ENCODE results near the gene PDIA5.

The PDIA5 gene

DNA sequence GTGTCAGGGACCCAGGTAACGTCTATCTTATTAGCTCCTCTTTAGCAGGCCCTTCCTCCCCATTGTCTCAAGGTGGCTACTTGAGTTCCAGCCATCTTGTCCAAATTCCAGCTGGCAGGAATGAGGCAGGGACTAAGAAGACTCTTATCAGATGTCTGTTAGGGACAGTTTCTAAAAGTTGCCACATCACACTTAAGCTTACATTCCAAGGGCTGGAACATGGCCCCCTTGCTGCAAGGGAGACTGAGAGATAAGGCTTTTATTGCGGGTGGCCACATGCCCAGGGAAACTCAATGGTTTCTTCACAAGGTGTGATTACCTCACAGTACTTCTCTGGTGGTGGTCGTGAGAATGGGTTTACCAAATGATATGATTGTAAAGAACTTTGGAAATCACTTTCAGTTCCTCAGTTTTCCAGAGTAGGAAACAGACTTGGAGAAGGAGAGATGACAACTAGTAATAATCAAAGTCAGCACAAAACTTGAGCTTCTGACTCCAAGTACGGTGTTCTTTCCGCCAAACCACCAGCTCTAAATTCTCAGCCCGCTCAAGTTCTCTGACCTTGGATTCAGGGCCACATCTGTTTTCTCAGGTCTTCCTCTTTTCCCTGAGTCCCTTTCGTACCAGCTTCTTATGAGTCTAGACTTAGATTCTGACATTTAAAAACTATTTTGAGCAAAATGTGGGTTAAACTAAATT lies 14.2 kb downstream of the PDIA5 start:
- no peak for TF ChIP-seq POLR2AphosphoS5 (IDR thresholded peaks at IDR 0.05; ENCODE audit: low read depth, low read length)
- no peak for TF ChIP-seq FOXP2 (optimal IDR thresholded peaks at IDR 0.05; ENCODE audit: borderline replicate concordance, extremely low read depth, extremely low read length, insufficient read depth)
- no peak for TF ChIP-seq TAF1 (IDR thresholded peaks at IDR 0.05; ENCODE audit: borderline replicate concordance, insufficient read depth, low read length)
- TF ChIP-seq, protein P1, sequence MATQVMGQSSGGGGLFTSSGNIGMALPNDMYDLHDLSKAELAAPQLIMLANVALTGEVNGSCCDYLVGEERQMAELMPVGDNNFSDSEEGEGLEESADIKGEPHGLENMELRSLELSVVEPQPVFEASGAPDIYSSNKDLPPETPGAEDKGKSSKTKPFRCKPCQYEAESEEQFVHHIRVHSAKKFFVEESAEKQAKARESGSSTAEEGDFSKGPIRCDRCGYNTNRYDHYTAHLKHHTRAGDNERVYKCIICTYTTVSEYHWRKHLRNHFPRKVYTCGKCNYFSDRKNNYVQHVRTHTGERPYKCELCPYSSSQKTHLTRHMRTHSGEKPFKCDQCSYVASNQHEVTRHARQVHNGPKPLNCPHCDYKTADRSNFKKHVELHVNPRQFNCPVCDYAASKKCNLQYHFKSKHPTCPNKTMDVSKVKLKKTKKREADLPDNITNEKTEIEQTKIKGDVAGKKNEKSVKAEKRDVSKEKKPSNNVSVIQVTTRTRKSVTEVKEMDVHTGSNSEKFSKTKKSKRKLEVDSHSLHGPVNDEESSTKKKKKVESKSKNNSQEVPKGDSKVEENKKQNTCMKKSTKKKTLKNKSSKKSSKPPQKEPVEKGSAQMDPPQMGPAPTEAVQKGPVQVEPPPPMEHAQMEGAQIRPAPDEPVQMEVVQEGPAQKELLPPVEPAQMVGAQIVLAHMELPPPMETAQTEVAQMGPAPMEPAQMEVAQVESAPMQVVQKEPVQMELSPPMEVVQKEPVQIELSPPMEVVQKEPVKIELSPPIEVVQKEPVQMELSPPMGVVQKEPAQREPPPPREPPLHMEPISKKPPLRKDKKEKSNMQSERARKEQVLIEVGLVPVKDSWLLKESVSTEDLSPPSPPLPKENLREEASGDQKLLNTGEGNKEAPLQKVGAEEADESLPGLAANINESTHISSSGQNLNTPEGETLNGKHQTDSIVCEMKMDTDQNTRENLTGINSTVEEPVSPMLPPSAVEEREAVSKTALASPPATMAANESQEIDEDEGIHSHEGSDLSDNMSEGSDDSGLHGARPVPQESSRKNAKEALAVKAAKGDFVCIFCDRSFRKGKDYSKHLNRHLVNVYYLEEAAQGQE (IDR thresholded peaks at IDR 0.05; ENCODE audit: insufficient read depth in 1 of 2, low read depth in 2 of 2, low read length in 2 of 2), result no peak
- TF ChIP-seq SIN3A (IDR thresholded peaks at IDR 0.05; ENCODE audit: borderline replicate concordance, insufficient read depth, low read length), result no peak

DNA sequence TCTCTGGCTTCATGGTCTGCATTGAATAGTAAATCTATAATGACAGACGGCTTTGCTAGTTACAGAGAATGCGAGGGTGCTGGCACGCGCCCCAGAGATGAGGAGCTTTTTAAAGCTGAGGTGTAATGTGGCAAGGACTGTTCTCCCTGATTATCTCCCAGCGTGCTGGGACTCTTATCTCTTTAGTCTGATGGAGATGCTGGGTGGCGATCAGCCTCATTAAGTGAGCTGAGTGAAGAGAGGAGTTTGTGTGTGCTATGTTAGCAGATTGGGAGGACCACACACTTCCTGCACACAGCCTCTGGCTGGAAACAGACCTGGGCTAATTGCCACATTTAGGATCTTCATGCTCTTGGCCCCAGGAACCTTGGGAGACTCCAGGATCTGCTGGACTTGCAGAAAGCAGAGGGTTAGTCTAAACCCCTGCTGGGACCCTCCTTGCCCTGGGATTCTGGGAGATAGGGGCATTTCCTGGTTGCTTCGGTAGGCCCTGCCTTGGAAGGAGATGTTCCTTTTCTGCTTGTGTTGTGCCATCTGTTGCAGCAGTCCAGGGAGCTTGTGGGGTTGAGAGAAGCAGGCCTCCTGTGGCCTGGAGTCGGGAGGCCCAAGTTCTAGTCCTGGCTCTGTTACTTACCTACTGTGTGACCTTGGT lies 15.0 kb downstream of the PDIA5 start:
- TF ChIP-seq FOXP2 (optimal IDR thresholded peaks at IDR 0.05; ENCODE audit: borderline replicate concordance, extremely low read depth, extremely low read length, insufficient read depth), result no peak
- TF ChIP-seq SIN3A (IDR thresholded peaks at IDR 0.05; ENCODE audit: borderline replicate concordance, insufficient read depth, low read length), result no peak
- TF ChIP-seq, protein P1 (IDR thresholded peaks at IDR 0.05; ENCODE audit: insufficient read depth in 1 of 2, low read depth in 2 of 2, low read length in 2 of 2), result no peak
- TF ChIP-seq POLR2AphosphoS5 (IDR thresholded peaks at IDR 0.05; ENCODE audit: low read depth, low read length), result no peak
- TF ChIP-seq TAF1 (IDR thresholded peaks at IDR 0.05; ENCODE audit: borderline replicate concordance, insufficient read depth, low read length), result no peak

DNA sequence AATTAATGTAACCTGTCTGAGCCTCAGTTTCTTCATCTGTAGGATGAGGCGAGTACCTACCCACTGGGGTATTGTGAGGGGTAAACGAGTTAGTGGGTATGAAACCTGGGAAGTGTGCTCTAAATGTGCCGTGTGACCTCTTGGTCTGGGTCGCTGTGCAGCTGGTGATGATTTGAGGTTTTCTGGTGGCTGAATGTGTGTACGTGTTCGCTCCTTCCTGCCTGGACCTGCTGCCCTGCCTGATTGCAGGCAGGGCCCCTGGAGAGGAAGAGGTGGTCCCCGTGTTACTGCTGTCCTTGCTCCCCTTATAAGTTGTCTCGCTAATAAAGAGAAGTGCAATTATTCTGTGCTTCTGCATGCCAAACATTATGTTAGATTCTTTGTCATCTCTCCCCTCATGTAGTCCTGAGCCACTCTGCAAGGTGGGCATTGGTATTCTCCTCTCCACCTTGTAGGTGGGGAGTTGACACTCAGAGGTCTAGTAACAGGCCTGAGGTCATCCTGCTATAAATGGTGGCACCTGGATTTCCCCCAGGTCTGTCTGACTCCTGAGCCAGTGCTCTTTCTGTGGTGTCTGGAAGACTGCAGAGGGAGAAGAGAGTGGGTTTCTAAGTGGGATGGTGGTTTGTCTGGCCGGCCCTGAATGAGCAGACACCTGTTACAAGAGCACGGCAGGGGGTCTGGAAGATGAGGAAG lies 15.7 kb downstream of the PDIA5 start:
- TF ChIP-seq POLR2AphosphoS5 (IDR thresholded peaks at IDR 0.05; ENCODE audit: low read depth, low read length), result no peak
- TF ChIP-seq FOXP2 (optimal IDR thresholded peaks at IDR 0.05; ENCODE audit: borderline replicate concordance, extremely low read depth, extremely low read length, insufficient read depth), result no peak
- no peak for TF ChIP-seq SIN3A (IDR thresholded peaks at IDR 0.05; ENCODE audit: borderline replicate concordance, insufficient read depth, low read length)
- TF ChIP-seq TAF1 (IDR thresholded peaks at IDR 0.05; ENCODE audit: borderline replicate concordance, insufficient read depth, low read length), result no peak
- TF ChIP-seq, protein P1 (IDR thresholded peaks at IDR 0.05; ENCODE audit: insufficient read depth in 1 of 2, low read depth in 2 of 2, low read length in 2 of 2), result no peak

DNA sequence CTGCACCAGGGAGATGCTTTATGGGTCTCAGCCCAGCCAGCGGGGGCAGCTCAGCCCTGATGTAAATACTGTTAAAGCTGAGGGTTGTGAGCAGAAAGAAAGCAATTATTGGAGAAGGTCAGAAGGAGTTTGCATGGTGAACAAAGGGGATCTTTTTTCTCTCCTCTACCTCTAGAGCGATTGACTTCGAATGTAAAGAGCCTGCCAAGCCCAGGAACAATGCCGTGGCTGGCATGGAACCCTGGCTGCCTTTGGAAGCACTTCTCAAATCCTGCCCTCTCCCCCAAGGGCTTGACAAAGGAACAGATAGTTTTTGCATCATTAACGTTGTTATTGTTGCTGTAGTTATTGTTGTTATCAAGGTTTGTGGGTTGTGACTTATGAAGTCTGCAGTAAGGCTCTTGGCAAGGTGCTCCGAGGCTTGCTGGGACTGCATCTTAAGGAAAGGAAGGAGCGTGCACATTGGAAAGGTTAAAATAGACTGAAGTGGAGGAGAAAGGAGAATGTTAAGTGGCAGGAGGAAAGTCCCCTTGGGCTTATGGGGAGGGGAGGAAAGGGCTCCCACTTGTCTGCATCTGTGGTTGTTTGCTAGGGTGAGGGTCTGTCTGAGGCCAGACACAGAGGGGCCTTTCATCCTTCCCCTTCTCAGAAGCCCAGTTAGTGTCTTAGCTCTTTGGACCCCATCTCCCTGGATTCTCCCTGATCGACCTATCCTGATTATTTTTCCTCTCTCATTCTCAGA lies 16.7 kb downstream of the PDIA5 start:
- TF ChIP-seq FOXP2 (optimal IDR thresholded peaks at IDR 0.05; ENCODE audit: borderline replicate concordance, extremely low read depth, extremely low read length, insufficient read depth), result no peak
- TF ChIP-seq, protein P1 (IDR thresholded peaks at IDR 0.05; ENCODE audit: insufficient read depth in 1 of 2, low read depth in 2 of 2, low read length in 2 of 2), result no peak
- TF ChIP-seq POLR2AphosphoS5 (IDR thresholded peaks at IDR 0.05; ENCODE audit: low read depth, low read length), result no peak
- TF ChIP-seq SIN3A (IDR thresholded peaks at IDR 0.05; ENCODE audit: borderline replicate concordance, insufficient read depth, low read length), result no peak
- no peak for TF ChIP-seq TAF1 (IDR thresholded peaks at IDR 0.05; ENCODE audit: borderline replicate concordance, insufficient read depth, low read length)
